HUES64 (cell line): ENCODE data around the gene RDX.
"Not testable (repeated sequence)": the region's sequence is repeated elsewhere in the genome, so short reads cannot be mapped to it uniquely, and the experiment has no call there.

Source experiments
- H3K27ac ChIP-seq: 2 replicates; pipeline ENCODE4 v1.7.0; 2013; ENCODE audit warnings: low read depth, low read length, inconsistent platforms
- H3K27me3 ChIP-seq: 2 replicates; pipeline ENCODE4 v1.6.1; 2013; ENCODE audit warnings: mild to moderate bottlenecking, low read length; ENCODE audit not compliant: insufficient read depth
- H3K36me3 ChIP-seq: 2 replicates; pipeline ENCODE4 v1.6.1; 2013; ENCODE audit warnings: mild to moderate bottlenecking, low read length; ENCODE audit not compliant: insufficient read depth
- H3K4me1 ChIP-seq: 2 replicates; pipeline ENCODE4 v1.6.1; 2013; ENCODE audit warnings: mild to moderate bottlenecking, low read length, moderate library complexity; ENCODE audit not compliant: insufficient read depth
- H3K4me3 ChIP-seq: 2 replicates; pipeline ENCODE4 v1.5.1; 2013; ENCODE audit warnings: mild to moderate bottlenecking, low read length, moderate library complexity
- H3K9ac ChIP-seq: 2 replicates; pipeline ENCODE4 v1.6.1; 2013; ENCODE audit warnings: mild to moderate bottlenecking, low read depth, low read length
- H3K9me3 ChIP-seq: 2 replicates; pipeline ENCODE4 v1.6.1; 2013; ENCODE audit warnings: low read depth, low read length; ENCODE audit not compliant: insufficient read depth
- WGBS: fragments of 150-250, 120-280 bp; methylation state at CpG from one replicate; pipeline ENCODE4 v1.1.7; 2013; ENCODE audit warnings: missing lambda C conversion rate; 5-methylcytosine and 5-hydroxymethylcytosine counted together

RDX gene

DNA sequence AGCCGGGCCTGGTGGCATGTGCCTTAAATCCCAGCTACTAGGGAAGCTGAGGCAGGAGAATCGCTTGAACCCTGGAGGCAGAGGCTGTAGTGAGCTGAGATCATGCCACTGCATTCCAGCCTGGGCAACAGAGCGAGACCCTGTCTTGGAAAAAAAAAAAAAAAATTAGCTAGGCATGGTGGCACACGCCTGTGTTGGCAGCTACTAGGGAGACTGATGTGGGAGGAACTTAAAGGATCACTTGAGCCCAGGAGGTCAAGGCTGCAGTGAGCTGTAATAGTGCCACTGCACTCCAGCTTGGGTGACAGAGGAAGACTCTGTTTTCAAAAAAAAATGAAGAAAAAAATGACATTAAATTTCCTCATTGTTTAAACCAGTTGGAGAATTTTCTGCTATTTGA lies 4.3 kb downstream of the RDX start:
- not testable (repeated sequence) for H3K4me3 ChIP-seq, H3K9me3 ChIP-seq, H3K9ac ChIP-seq, H3K27me3 ChIP-seq, H3K36me3 ChIP-seq, H3K27ac ChIP-seq
- 95% methylated on average over 4 of the region's 4 CpGs for WGBS
- H3K4me1 ChIP-seq = peaks cover 30% of the 10 kb centered on the region

DNA sequence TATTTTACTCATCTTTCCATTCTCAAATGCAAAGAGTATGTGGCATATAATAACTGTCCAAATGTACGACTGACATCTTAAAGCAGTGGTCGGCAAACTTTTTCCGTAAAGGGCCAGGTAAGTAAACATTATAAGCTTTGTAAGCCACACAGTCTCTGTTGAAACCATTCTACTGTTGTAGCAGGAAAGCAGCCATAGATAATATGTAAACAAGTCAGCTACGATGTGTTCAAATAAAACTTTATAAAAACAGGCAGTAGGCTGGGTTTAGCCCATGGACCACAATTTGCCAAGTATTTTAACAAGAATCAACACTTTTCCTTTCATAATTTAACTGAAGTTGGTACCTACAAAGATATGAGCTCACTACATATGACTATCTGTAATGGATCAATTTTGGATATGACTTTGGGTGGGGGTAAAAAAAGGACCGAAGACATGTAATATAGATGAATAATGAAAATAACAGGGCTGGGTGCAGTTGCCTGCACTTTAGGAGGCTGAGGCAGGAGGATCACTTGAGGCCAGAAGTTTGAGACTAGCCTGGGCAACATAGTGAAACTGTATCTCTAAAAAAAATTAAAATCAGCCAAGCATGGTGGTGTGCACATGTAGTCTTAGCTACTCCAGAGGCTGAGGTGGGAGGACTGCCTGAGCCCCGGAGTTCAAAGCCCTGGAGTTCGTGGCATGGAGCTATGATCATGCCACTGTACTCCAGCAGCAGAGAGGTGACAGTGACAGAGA lies 5.7 kb downstream of the RDX start:
- no peaks in the 10 kb centered on the region for H3K27me3 ChIP-seq
- H3K4me3 ChIP-seq = no peak overlapping the region
- no peaks in the 10 kb centered on the region; the same call in 1 of the 2 replicates for H3K36me3 ChIP-seq
- H3K9me3 ChIP-seq = no peaks in the 10 kb centered on the region
- H3K4me1 ChIP-seq = peaks cover 35% of the 10 kb centered on the region
- no peak overlapping the region for H3K27ac ChIP-seq
- H3K9ac ChIP-seq = no peak overlapping the region
- WGBS = 96% methylated on average over 7 of the region's 7 CpGs

DNA sequence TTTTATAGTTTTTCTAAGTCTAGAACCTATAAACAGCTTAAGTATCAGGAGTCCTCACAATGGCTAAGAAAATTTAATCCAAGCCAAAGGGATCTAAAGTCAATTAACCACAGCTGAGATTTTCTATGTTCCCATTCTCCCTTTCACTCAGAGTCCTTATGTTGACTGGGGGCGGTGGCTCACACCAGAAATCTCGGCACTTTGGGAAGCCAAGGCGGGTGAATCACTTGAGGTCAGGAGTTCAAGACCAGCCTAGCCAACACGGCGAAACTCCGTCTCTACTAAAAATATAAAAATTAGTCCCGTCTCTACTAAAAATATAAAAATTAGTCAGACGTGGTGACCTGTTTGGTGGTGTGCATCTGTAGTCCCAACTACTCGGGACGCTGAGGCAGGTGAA lies 6.9 kb downstream of the RDX start:
- Histone ChIP-seq H3K4me3 (no peak overlapping the region), H3K9ac (no peak overlapping the region), H3K27me3 (no peaks in the 10 kb centered on the region), H3K4me1 (peaks cover 28% of the 10 kb centered on the region), H3K27ac (no peak overlapping the region), H3K36me3 (no peaks in the 10 kb centered on the region; the same call in 1 of the 2 replicates), H3K9me3 (no peaks in the 10 kb centered on the region)
- WGBS = 96% methylated on average over 10 of the region's 10 CpGs

DNA sequence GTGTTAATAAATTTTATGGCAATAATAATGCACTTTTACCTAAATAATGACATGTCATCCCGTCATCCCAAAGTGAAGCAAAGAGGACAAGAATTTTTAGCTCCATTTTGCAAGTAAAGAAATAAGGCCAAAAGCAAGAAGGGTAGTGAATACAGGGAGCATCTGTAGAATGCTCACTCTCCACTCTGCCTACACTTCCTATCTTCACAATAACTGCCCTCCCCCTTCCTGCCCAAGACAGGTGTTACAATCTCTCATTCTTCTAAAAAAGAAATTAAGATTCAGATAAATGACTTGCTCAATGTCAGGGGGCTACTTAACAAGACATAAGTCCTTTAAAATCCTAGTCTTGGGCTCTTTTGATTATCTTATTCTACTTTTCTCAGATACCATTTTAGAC lies 8.9 kb downstream of the RDX start:
- no peaks in the 10 kb centered on the region for H3K9me3 ChIP-seq
- WGBS = 100% methylated on average over 1 of the region's 1 CpG

DNA sequence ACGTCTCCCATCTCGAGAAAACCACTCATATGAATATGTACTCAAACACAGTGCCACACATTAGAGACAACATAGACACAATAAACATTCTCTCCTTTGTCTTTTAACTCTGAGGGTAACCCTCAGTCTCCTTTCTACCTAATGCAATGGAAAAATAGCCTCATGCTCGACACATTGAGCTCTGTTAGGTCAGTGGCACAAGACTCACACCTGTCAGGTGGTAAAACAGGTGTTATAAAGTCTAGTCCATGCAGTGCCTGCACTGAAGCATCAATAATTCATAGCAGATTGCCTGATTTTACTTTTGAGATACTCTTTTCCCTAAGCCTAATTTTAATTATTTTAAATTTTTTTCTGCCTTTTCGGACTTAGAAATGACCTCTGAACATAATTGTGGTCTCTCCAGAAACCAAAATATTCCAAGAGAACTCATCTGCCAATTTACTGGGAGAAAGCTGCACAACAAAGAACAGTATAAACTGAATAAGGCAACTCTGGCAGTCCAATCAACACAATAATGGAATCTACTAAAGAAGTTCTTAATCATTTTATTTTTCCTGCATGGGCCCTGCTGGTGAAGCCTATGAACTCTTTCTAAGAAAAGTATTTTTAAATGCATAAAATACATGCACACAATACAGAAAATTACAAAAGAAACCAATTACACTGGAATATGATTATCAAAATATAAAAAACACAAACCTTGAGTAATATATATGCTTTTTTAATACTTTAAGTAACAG lies 9.9 kb downstream of the RDX start:
- peaks cover 14% of the 10 kb centered on the region; the same call in 1 of the 2 replicates for H3K4me1 ChIP-seq
- no peaks in the 10 kb centered on the region for H3K9me3 ChIP-seq
- 90% methylated on average over 4 of the region's 4 CpGs for WGBS
- no peak overlapping the region for H3K9ac ChIP-seq
- H3K27ac ChIP-seq = no peak overlapping the region
- H3K4me3 ChIP-seq = no peak overlapping the region
- no peaks in the 10 kb centered on the region for H3K27me3 ChIP-seq
- no peaks in the 10 kb centered on the region; the same call in 1 of the 2 replicates for H3K36me3 ChIP-seq

More for the DNA sequence above, 8.9 kb downstream of the RDX start:
- Histone ChIP-seq H3K27me3 (no peaks in the 10 kb centered on the region), H3K4me3 (no peak overlapping the region), H3K36me3 (no peaks in the 10 kb centered on the region; the same call in 1 of the 2 replicates), H3K4me1 (peaks cover 14% of the 10 kb centered on the region; the same call in 1 of the 2 replicates), H3K27ac (no peak overlapping the region), H3K9ac (no peak overlapping the region)

- no peak overlapping the region for H3K4me3 ChIP-seq
- no peaks in the 10 kb centered on the region for H3K27me3 ChIP-seq
- 100% methylated on average over 2 of the region's 4 CpGs for WGBS
- no peaks in the 10 kb centered on the region for H3K9me3 ChIP-seq
- peaks cover 14% of the 10 kb centered on the region; the same call in 1 of the 2 replicates for H3K4me1 ChIP-seq
- H3K36me3 ChIP-seq = peaks cover 7% of the 10 kb centered on the region
- no peak overlapping the region for H3K27ac ChIP-seq
- no peak overlapping the region for H3K9ac ChIP-seq
Measured at GRCh38 chr11:110283862-110284261, 12.6 kb downstream of the RDX start.

DNA sequence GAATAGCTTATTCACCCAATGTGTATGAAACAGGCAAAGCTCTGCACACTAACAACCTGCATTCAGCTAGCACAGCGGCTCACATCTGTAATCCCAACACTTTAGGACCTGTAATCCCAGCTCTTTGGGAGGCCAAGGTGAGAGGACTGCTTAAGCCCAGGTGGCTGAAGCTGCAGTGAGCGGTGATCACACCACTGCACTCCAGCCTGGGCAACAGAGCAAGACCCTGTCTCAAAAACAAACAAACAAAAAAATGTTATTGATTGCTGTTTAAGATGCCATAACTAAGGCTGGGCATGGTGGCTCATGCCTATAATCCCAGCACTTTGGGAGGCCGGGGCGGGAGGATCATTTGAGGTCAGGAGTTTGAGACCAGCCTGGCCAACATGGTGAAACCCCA lies 15.8 kb downstream of the RDX start:
- not testable (repeated sequence) for H3K9me3 ChIP-seq, H3K4me1 ChIP-seq, H3K27ac ChIP-seq, H3K4me3 ChIP-seq, H3K27me3 ChIP-seq, H3K9ac ChIP-seq
- peaks cover 37% of the 10 kb centered on the region for H3K36me3 ChIP-seq
- WGBS = 94% methylated on average over 4 of the region's 4 CpGs

- H3K27ac ChIP-seq = no peak overlapping the region
- no peaks in the 10 kb centered on the region for H3K27me3 ChIP-seq
- H3K4me3 ChIP-seq = no peak overlapping the region
- H3K4me1 ChIP-seq = no peaks in the 10 kb centered on the region
- H3K36me3 ChIP-seq = peaks cover 42% of the 10 kb centered on the region
- no peak overlapping the region for H3K9ac ChIP-seq
- no peaks in the 10 kb centered on the region for H3K9me3 ChIP-seq
Measured at GRCh38 chr11:110279881-110280280, 16.5 kb downstream of the RDX start.

GRCh38 chr11:110272919-110273318 lies 23.5 kb downstream of the RDX start:
- H3K4me3 ChIP-seq = no peak overlapping the region
- WGBS = 86% methylated on average over 2 of the region's 2 CpGs
- H3K4me1 ChIP-seq = no peaks in the 10 kb centered on the region
- H3K27me3 ChIP-seq = no peaks in the 10 kb centered on the region
- no peaks in the 10 kb centered on the region for H3K9me3 ChIP-seq
- no peak overlapping the region for H3K9ac ChIP-seq
- H3K27ac ChIP-seq = no peak overlapping the region
- peaks cover 77% of the 10 kb centered on the region for H3K36me3 ChIP-seq

DNA sequence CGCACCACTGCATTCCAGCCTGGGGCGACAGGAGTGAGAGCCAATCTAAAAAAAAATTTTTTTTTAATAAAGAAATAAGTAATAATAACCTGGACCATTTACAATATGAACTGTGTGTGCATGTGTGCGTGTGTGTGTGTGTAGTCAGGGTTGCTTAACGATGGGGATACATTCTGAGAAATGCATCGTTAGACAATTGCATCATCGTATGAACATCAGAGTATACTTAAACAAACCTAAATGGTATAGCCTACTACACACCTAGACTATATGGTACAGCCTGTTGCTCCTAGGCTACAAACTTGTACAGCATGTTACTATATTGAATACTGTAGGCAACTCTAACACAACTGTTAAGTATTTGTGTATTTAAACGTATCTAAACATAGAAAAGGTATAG lies 26.4 kb downstream of the RDX start:
- no peaks in the 10 kb centered on the region for H3K9me3 ChIP-seq
- peaks cover 55% of the 10 kb centered on the region for H3K36me3 ChIP-seq
- no peak overlapping the region for H3K9ac ChIP-seq
- H3K4me1 ChIP-seq = no peaks in the 10 kb centered on the region
- WGBS = 93% methylated on average over 6 of the region's 7 CpGs
- no peaks in the 10 kb centered on the region for H3K27me3 ChIP-seq
- H3K27ac ChIP-seq = no peak overlapping the region
- H3K4me3 ChIP-seq = no peak overlapping the region

DNA sequence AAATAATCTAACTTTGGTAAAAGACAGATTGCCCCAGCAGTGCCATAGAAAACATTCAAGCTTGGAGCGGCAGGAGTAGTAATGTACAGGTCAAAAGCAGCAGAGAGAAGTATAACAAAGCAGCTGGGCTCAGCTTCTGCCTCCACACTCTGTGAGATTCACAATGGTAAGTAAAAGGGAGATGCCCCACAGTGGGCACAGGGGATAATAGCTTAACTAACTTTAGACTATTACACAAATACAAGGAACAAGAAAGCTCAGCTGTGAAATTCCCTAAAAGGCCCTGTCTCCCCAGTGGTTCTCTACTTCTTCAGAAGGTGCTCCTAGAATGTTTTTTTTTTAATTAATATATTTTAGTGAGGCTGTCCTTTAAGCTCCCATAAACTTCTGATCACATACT lies 28.0 kb downstream of the RDX start:
- Histone ChIP-seq H3K9ac (no peak overlapping the region), H3K9me3 (no peaks in the 10 kb centered on the region), H3K4me1 (no peaks in the 10 kb centered on the region), H3K27ac (no peak overlapping the region), H3K27me3 (no peaks in the 10 kb centered on the region), H3K4me3 (no peak overlapping the region), H3K36me3 (peaks cover 57% of the 10 kb centered on the region)
- WGBS = 97% methylated on average over 1 of the region's 1 CpG
